ENCODE data around the gene CD4. TPM values are rescaled to one million over a fixed set of nuclear protein-coding genes. Genes with fewer than 3 reads are reported as not detected.
"Not testable (repeated sequence)": the region's sequence is repeated elsewhere in the genome, so short reads cannot be mapped to it uniquely, and the experiment has no call there.

CD4 gene
- total and polyA plus RNA-seq, 2 donors (not counting 3 experiments of a cell fraction or from before 2014, with no cell fraction given): not detected

DNA sequence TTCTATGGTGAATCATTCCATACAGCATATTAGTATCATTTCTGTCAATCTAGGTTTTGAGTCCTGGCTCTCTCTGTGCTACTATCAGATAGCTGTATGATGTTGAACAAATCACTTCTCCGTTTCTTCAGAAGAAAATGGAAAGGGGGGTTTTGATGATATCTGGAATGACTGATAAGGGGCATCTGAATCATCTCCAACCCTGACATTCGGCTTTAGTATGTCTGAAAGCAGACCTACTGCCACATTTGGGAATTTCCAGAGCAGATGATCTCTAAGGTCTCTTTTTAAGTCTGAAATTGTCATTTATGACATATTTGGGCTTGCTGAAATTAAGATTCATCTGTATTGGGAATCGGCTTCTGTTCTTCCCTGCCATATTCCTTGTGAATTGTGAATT is 46.5 kb upstream of the CD4 start:
- Histone ChIP-seq H3K36me3 (ENCODE audit: control insufficient read depth in 2 of 2, extremely low read depth in 1 of 2, insufficient read depth in 2 of 2, low read length in 2 of 2) (peaks cover 5 to 12% of the 10 kb centered on the region in 2 experiments), H3K4me1 (ENCODE audit: control insufficient read depth, extremely low read depth, insufficient read depth, low read length) (no peaks in the 10 kb centered on the region), H3K4me3 (replicated peaks in 1 of 3; ENCODE audit: insufficient read depth in 1 of 3, low read depth in 1 of 3, low read length in 3 of 3) (no peak overlapping the region), H3K9me1 (replicated peaks; ENCODE audit: control insufficient read depth, extremely low read depth, insufficient read depth, low read length) (no peaks in the 10 kb centered on the region), H2AFZ (ENCODE audit: low read depth, low read length) (no peak overlapping the region), H3K27me3 (ENCODE audit: control insufficient read depth in 2 of 2, insufficient read depth in 2 of 2, low read length in 2 of 2) (no peaks in the 10 kb centered on the region), H3K27ac (ENCODE audit: insufficient read depth, low read depth, low read length) (no peak overlapping the region), H3K9me3 (replicated peaks; ENCODE audit: control insufficient read depth, insufficient read depth, low read length) (no peaks in the 10 kb centered on the region), H3K79me2 (ENCODE audit: control insufficient read depth, insufficient read depth, low read length) (no peaks in the 10 kb centered on the region), H3K9ac (replicated peaks; ENCODE audit: extremely low read depth, insufficient read depth, low read length) (no peak overlapping the region), H3K4me2 (ENCODE audit: insufficient read depth, low read length) (no peak overlapping the region), H4K20me1 (replicated peaks; ENCODE audit: control insufficient read depth, extremely low read depth, insufficient read depth, low read length) (no peaks in the 10 kb centered on the region)
- CTCF ChIA-PET: interaction anchor here (4.2 kb wide), 1 partner anchor 10 kb away, joined by 13 read pairs; the partner anchor contains the start of gene MLF2
- no TSS peak for BruUV-seq (replicated peaks)
- FAIRE-seq: no peak
- POLR2A ChIA-PET: interaction anchor here (0.7 kb wide), 1 partner anchor 18 kb away, joined by 3 read pairs; no protein-coding TSS in a partner anchor
- dilution Hi-C loops (cut with MboI; ENCODE audit: extremely low pct_ligation_motif_present, low sequenced_read_pairs) (no loop called here), intact Hi-C loops (cut with micrococcal nuclease) (no loop called here)
- no peak for DNase-seq (ENCODE audit: low read depth, low spot score)
- TF ChIP-seq POLR2A (IDR thresholded peaks at IDR 0.05; ENCODE audit: low read depth, low read length) (no peak), MYC (IDR thresholded peaks at IDR 0.05; ENCODE audit: low read depth, low read length) (no peak), JUN (IDR thresholded peaks at IDR 0.05; ENCODE audit: borderline replicate concordance, insufficient read depth, insufficient read length, low read depth) (no peak), FOS (IDR thresholded peaks at IDR 0.05; ENCODE audit: borderline replicate concordance, insufficient read depth, low read length) (no peak), GATA2 (IDR thresholded peaks at IDR 0.05; ENCODE audit: insufficient read depth, insufficient read length, low read depth, low read length) (no peak), POLR2AphosphoS5 (IDR thresholded peaks at IDR 0.05; ENCODE audit: insufficient read depth, low read depth, low read length) (no peak), EZH2 (IDR thresholded peaks at IDR 0.05; ENCODE audit: borderline replicate concordance, low read depth, low read length, severe bottlenecking) (no peak)
- TF ChIP-seq, protein P1, sequence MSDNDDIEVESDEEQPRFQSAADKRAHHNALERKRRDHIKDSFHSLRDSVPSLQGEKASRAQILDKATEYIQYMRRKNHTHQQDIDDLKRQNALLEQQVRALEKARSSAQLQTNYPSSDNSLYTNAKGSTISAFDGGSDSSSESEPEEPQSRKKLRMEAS (IDR thresholded peaks at IDR 0.05; ENCODE audit: insufficient read depth, insufficient read length): no peak
- TF ChIP-seq, protein P2, sequence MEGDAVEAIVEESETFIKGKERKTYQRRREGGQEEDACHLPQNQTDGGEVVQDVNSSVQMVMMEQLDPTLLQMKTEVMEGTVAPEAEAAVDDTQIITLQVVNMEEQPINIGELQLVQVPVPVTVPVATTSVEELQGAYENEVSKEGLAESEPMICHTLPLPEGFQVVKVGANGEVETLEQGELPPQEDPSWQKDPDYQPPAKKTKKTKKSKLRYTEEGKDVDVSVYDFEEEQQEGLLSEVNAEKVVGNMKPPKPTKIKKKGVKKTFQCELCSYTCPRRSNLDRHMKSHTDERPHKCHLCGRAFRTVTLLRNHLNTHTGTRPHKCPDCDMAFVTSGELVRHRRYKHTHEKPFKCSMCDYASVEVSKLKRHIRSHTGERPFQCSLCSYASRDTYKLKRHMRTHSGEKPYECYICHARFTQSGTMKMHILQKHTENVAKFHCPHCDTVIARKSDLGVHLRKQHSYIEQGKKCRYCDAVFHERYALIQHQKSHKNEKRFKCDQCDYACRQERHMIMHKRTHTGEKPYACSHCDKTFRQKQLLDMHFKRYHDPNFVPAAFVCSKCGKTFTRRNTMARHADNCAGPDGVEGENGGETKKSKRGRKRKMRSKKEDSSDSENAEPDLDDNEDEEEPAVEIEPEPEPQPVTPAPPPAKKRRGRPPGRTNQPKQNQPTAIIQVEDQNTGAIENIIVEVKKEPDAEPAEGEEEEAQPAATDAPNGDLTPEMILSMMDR (IDR thresholded peaks at IDR 0.05; ENCODE audit: extremely low read depth in 1 of 2, insufficient read depth in 1 of 2, low read depth in 1 of 2, low read length in 2 of 2): no peak

DNA sequence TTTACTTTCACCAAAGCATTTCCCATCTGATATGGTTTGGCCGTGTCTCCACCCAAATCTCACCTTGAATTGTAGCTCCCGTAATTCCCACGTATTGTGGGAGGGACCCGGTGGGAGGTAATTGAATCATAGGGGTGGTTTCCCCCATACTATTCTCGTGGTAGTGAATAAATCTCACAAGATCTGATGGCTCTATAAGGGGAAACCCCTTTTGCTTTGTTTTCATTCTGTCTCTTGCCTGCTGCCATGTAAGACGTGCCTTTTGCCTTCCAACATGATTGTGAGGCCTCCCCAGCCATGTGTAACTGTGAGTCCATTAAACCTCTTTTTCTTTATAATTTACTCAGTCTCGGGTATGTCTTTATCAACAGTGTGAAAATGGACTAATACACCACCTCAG is 46.0 kb upstream of the CD4 start:
- H3K4me1 ChIP-seq (ENCODE audit: control insufficient read depth, extremely low read depth, insufficient read depth, low read length); H3K4me3 ChIP-seq (replicated peaks in 1 of 3; ENCODE audit: insufficient read depth in 1 of 3, low read depth in 1 of 3, low read length in 3 of 3); H3K9me1 ChIP-seq (replicated peaks; ENCODE audit: control insufficient read depth, extremely low read depth, insufficient read depth, low read length); DNase-seq (ENCODE audit: low read depth, low spot score); H3K9ac ChIP-seq (replicated peaks; ENCODE audit: extremely low read depth, insufficient read depth, low read length); H3K79me2 ChIP-seq (ENCODE audit: control insufficient read depth, insufficient read depth, low read length); BruUV-seq (replicated peaks); H2AFZ ChIP-seq (ENCODE audit: low read depth, low read length); H3K27ac ChIP-seq (ENCODE audit: insufficient read depth, low read depth, low read length); dilution Hi-C loops (cut with MboI; ENCODE audit: extremely low pct_ligation_motif_present, low sequenced_read_pairs); H3K4me2 ChIP-seq (ENCODE audit: insufficient read depth, low read length); H4K20me1 ChIP-seq (replicated peaks; ENCODE audit: control insufficient read depth, extremely low read depth, insufficient read depth, low read length); H3K27me3 ChIP-seq (ENCODE audit: control insufficient read depth in 2 of 2, insufficient read depth in 2 of 2, low read length in 2 of 2); intact Hi-C loops (cut with micrococcal nuclease); H3K9me3 ChIP-seq (replicated peaks; ENCODE audit: control insufficient read depth, insufficient read depth, low read length): not testable (repeated sequence)
- FAIRE-seq: peak; percentile 21
- H3K36me3 ChIP-seq (ENCODE audit: control insufficient read depth in 2 of 2, extremely low read depth in 1 of 2, insufficient read depth in 2 of 2, low read length in 2 of 2): peaks cover 6 to 16% of the 10 kb centered on the region in 2 experiments
- CTCF ChIA-PET: interaction anchor here (4.2 kb wide), 1 partner anchor 10 kb away, joined by 13 read pairs; the partner anchor contains the start of gene MLF2
- POLR2A ChIA-PET: interaction anchor here (0.7 kb wide), 1 partner anchor 19 kb away, joined by 3 read pairs; no protein-coding TSS in a partner anchor
